CD1c-positive myeloid dendritic cell (primary cell): ENCODE measurements around the gene PEX6.

Source experiments
- DNase-seq: peaks from one replicate; pipeline ENCODE4 v3.0.0-alpha.2; 2016; ENCODE audit errors: extremely low spot score

The PEX6 gene, protein sequence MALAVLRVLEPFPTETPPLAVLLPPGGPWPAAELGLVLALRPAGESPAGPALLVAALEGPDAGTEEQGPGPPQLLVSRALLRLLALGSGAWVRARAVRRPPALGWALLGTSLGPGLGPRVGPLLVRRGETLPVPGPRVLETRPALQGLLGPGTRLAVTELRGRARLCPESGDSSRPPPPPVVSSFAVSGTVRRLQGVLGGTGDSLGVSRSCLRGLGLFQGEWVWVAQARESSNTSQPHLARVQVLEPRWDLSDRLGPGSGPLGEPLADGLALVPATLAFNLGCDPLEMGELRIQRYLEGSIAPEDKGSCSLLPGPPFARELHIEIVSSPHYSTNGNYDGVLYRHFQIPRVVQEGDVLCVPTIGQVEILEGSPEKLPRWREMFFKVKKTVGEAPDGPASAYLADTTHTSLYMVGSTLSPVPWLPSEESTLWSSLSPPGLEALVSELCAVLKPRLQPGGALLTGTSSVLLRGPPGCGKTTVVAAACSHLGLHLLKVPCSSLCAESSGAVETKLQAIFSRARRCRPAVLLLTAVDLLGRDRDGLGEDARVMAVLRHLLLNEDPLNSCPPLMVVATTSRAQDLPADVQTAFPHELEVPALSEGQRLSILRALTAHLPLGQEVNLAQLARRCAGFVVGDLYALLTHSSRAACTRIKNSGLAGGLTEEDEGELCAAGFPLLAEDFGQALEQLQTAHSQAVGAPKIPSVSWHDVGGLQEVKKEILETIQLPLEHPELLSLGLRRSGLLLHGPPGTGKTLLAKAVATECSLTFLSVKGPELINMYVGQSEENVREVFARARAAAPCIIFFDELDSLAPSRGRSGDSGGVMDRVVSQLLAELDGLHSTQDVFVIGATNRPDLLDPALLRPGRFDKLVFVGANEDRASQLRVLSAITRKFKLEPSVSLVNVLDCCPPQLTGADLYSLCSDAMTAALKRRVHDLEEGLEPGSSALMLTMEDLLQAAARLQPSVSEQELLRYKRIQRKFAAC

DNA sequence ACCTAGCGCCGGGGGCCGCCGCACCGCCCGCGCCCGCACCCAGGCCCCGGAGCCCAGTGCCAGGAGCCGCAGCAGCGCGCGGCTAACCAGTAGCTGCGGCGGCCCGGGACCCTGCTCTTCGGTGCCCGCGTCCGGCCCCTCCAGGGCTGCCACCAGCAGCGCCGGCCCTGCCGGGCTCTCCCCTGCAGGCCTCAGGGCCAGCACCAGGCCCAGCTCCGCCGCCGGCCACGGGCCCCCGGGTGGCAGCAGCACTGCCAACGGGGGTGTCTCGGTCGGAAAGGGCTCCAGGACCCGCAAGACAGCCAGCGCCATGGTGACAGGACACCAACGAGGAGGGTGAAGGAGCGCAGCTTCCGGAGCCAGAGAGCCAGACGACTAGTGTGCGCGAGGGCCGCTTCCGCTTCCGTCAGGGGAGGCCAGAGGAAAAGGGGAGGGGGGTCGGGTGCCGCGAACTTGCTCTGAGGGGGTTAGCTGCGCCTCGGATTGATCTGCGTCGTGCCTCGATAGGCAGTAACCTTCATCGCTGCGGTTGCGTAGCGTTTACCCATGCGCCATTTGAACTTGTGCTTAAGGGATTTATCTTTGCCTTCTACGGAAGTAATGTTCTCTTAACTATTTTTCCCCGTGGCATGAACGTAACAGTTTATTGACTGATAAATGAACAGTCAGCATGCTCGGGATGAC, at the start of gene PEX6:
Gene PEX6 (minus strand): TSS at position 343 of the 684 bp plus-strand sequence. CDS start 31 bp downstream, at position 312.
- peak; percentile 93 for DNase-seq

DNA sequence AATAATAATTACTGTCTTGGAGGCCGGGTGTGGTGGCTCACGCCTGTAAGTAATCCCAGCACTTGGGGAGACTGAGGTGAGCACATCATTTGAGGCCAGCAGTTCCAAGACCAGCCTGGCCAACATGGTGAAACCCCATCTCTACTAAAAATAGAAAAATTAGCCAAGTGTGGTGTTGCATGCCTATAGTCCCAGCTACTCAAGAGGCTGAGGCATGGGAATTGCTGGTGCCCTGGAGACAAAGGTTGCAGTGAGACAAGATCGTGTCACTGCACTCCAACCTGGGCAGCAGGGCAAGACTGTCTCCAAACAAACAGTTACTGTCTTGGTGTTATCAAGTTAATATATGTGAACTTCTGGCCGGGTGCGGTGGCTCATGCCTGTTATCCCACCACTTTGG, 47.4 kb upstream of the PEX6 start:
- DNase-seq: no peak

- no peak for DNase-seq
Observed at GRCh38 chr6:43024436-43024835, 45.5 kb upstream of the PEX6 start.

GRCh38 chr6:43021270-43022047, 42.5 kb upstream of the PEX6 start, which contains the start of gene RRP36:
Gene RRP36, plus strand, starts transcription at chr6:43021623. Its CDS starts 32 bp downstream, at chr6:43021655.
- DNase-seq: peak; percentile 80

- DNase-seq: no peak
Observed at GRCh38 chr6:43020847-43021246, 41.9 kb upstream of the PEX6 start.

DNA sequence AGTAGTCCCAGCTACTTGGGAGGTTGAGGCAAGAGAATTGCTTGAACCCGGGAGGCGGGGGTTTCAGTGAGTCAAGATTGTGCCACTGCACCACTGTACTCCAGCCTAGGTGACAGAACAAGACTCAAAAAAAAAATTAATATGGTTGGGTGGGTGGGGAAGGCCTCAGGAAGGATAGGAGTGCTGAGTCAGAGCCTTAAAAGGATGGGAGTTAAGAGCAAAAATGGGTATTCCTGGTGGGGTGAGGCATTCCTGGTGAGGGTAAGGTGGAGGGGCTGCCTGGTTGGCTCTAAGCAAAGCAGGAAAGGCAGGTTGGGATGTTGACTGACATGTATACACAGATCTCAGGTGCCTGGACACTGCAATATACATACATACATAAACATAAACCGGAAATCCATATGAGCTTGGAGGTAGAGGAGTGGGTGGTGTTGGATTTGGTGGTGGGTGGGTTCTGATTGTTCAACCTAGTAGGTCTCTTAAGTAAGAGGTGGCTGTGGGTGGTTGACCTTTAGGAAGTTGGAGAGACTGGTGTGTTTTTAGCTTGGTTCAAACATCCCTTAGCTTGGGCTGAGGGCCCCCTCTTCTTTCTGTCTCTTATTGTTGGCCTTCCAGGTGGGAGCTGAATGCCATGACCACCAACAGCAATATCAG, 41.2 kb upstream of the PEX6 start:
- DNase-seq: no peak

DNA sequence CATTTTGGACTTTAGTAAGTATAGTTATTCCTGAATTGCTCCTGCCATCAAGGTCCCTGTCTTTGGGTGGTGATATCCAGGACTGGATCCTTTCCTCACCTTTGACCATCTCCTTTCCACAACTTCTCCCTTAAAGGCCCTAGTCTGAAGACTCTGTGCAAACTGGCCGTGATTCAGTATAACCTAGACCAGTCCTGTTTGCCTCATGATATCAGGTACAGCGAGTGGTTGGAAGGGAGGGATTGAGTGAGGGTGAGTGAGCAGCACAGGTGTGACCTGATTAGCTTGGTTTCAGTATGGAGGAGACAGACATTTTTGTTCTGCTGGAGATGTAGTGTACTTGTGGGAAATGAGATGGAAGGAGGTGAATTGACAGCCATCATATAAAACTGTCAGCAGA, 40.2 kb upstream of the PEX6 start:
- DNase-seq: no peak

GRCh38 chr6:43016943-43017334, 38.0 kb upstream of the PEX6 start:
- no peak for DNase-seq

DNA sequence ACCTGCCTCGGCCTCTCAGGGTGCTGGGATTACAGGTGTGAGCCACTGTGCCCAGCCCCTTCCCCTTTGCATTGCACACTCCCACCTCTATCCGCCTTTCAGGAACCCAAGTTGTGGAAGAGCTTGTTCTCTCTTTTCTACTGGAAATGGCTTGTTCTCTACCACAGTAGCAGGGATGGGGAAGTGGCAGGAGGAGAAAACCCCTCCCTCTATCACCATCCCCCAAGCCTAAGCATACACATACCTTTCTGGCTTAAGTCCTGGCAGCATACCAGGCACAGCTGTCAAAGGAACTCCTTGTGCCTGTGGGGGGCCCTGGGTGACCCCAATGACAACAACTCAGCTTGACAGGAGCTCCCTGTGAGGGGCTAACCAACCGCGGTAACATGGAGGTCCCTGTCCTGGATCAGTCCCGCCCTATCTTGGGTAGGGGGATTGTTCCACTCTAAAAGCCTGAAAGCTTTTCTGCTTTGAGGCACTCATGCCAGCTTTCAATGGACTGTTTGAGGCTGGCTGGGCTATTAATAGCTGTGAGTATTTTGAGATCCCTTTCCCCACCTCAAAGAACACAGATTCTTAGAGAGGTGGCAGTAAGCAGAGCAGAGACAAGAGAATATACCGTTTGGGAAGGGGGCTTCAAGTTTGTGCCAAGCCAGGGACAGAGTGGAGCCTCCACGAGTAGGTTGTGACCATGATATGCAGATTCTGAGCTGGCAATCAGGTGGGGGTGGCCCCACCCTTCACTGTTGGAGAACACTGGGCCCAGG, 37.4 kb upstream of the PEX6 start:
- DNase-seq: peak; percentile 9

- DNase-seq: peak; percentile 13
Observed at GRCh38 chr6:43014434-43014909, 35.5 kb upstream of the PEX6 start.

DNA sequence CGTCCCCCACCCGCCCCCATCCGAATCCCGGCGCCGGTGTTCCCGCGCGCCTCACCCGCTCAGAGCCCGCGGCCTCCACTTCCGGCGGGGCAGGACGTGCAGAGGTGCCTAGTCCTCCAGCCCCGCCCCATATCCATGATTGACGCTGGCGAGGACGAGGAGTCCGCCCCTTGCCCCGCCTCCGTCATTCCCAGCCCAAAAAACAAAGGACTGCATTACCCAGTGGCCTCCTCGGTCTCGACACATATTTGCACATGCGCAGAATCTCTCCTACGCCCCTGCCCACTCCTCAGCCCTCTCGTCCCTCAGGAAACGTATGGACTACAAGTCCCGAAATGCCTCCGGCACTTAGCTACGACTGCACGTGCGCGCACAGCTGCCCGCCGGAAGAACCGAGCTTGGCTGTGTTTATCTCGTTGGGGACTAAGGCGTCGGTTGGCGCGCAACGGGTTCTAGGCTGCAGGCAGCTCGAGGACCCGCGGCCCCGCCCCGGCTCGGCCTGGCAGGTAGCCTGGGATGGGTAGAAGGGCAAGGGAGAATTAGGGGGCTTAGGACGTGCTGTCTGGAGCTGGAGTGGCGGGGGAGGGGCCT, 35.0 kb upstream of the PEX6 start, which contains the start of the genes KLHDC3 and MEA1:
Gene KLHDC3 (plus strand): TSS at position 407 of the 591 bp plus-strand sequence. CDS start 2,944 bp downstream, outside the sequence.
Gene MEA1 (minus strand): TSS at position 104 of the 591 bp plus-strand sequence. CDS start 133 bp downstream, outside the sequence.
- DNase-seq: peak; percentile 99

DNA sequence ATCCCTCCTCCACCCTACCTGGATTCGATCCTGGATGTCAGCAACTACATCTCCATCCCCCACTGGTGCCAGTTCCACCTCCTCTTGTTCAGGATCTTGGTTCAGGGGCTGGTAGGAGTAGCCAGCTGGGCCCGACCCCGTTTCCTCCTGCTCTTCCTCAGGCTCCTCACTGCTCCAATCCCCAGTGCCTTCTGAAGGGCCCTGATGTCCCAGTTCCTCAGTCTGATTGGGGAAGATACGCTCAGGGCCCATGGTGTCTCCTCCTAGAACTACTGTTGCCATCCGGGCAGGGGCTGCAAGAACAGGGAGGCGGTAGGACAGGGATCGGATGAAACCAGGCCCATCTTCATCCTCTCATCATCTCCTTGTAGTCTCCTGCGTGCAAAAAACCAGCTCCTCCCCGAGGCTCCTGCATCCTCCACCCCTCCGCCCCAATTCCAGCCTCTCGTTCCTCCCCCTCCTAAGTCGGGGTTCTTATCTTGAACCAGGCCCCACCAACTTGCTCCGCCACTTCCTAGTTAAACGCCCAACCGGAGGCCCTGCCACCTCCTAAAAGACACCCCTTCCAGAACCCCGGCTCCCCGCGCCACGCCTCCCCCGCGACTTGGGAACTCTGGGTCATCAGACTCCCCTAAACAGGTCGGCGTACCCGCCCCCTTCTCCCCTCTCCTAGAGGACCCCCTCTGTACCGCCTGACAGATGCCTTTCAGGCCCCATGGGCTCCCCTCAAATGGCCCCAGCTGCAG, 34.3 kb upstream of the PEX6 start:
- peak; percentile 50 for DNase-seq

DNA sequence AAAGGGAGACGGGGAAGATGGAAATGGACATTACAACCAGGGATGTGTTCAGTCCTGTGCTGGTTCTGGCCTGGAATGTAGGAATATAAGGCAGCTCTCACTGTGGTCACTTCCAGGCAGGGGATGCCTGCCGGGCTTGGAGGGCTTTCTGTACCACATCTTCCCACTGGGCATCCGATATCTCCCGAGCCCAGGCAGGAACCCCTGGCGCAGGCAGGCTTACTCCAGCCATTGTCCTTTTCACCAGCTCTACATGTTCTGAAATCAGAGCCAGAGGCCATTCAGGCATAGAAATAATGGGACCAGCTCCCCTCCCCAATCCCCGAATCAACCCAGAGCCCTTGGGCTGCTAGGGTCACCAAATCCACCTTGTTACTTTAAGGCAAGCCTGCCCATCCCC, 33.4 kb upstream of the PEX6 start:
- no peak for DNase-seq

GRCh38 chr6:43011207-43011606, 32.2 kb upstream of the PEX6 start:
- DNase-seq: no peak

- DNase-seq: peak; percentile 32
Observed at GRCh38 chr6:43009124-43009523, 30.1 kb upstream of the PEX6 start.

GRCh38 chr6:43007126-43007525, 28.1 kb upstream of the PEX6 start:
- DNase-seq: no peak

- no peak for DNase-seq
Observed at GRCh38 chr6:43006251-43006650, 27.3 kb upstream of the PEX6 start.

DNA sequence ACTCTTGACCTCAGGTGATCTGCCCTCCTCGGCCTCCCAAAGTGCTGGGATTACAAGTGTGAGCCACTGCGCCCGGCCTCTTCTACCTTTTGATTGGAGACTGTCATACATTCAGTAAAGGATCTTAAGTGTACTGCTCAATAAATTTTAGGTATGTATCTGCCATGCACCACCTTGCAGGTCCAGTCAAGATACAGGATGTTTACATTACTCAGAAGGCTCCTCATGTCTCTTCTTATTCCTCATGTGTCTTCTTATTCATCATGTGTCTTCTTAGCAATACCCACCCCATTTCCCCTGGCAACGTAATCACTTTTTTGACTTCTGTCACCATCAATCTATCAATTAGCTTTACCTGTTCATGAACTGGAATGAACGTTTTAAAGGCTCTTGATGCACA, 26.9 kb upstream of the PEX6 start:
- DNase-seq: no peak
